GM12878 (cell line): ENCODE measurements around the gene PPP1R1C. TPM values are rescaled to one million over a fixed set of nuclear protein-coding genes. Genes with fewer than 3 reads are reported as not detected.

Source experiments
- ATAC-seq: fragments of 200-7000 bp; cut with Tn5 transposase; 3 replicates; pipeline ENCODE4 v1.9.1; 2020; ENCODE audit warnings: mild to moderate bottlenecking, moderate library complexity
- BruUV-seq: library from RNA; stranded (reverse); fragments of 400-500 nt; replicated peaks from 2 replicates; lab custom pipeline; 2021; lab: Mats Ljungman, UMichigan
- CTCF ChIA-PET: fragments of 300-600 bp; sonication (Branson Sonifier 250); formaldehyde crosslinking; extraction: SDS; loops from one replicate; lab custom pipeline; 2021; ENCODE audit warnings: inconsistent platforms; lab: Yijun Ruan, JAX
- POLR2A ChIA-PET: fragments of 350-600 bp; formaldehyde crosslinking; extraction: SDS; loops from one replicate; lab custom pipeline; 2021; ENCODE audit warnings: inconsistent platforms; lab: Charles Lee
- RAD21 ChIA-PET: fragments of 300-600 bp; sonication (Branson Sonifier 250); formaldehyde crosslinking; loops from one replicate; lab custom pipeline; 2023; ENCODE audit warnings: antibody characterized with exemption; ENCODE audit not compliant: unreplicated experiment; lab: Charles Lee
- SMC1A ChIA-PET: fragments of 300-600 bp; sonication (Branson Sonifier 250); formaldehyde crosslinking; loops from one replicate; lab custom pipeline; 2023; ENCODE audit not compliant: unreplicated experiment, uncharacterized antibody; lab: Charles Lee
- DNase-seq: peaks from one replicate; pipeline ENCODE4 v3.0.0-alpha.2; 2011; ENCODE audit warnings: low read depth, low spot score
- FAIRE-seq: peaks from 3 replicates; lab custom pipeline; 2011; peaks lifted over from hg19 to GRCh38; lab: Jason Lieb, UNC
- H2AFZ ChIP-seq: 2 replicates; pipeline ENCODE4 v1.6.0; 2011; ENCODE audit warnings: low read depth, low read length, control low read depth; ENCODE audit not compliant: control insufficient read depth
- H3K27ac ChIP-seq: 2 replicates; pipeline ENCODE4 v1.5.1; 2011; ENCODE audit warnings: control low read depth; ENCODE audit not compliant: control insufficient read depth, insufficient read depth
- H3K27me3 ChIP-seq, 2 experiments: replicated peaks in 1 of 2; 2 replicates each; pipeline versions ENCODE4 v1.6.0 to v1.6.1; 2011; ENCODE audit warnings: low read length in 1 of 2; ENCODE audit not compliant: control insufficient read depth in 2 of 2, insufficient read depth in 2 of 2
- H3K36me3 ChIP-seq, 2 experiments: 2 replicates each; pipeline ENCODE4 v1.5.1; 2011; ENCODE audit warnings: low read length in 1 of 2; ENCODE audit not compliant: control insufficient read depth in 2 of 2, insufficient read depth in 2 of 2
- H3K4me1 ChIP-seq: 2 replicates; pipeline ENCODE4 v1.6.1; 2011; ENCODE audit warnings: mild to moderate bottlenecking, low read length, moderate library complexity, mixed read lengths; ENCODE audit not compliant: control insufficient read depth, insufficient read depth
- H3K4me2 ChIP-seq: 2 replicates; pipeline ENCODE4 v1.6.0; 2011; ENCODE audit warnings: control low read depth; ENCODE audit not compliant: control insufficient read depth, insufficient read depth
- H3K4me3 ChIP-seq: fragments of 200-600 bp; sonication (generic); 2 replicates; pipeline ENCODE4 v1.5.1; 2016
- H3K79me2 ChIP-seq: 2 replicates; pipeline ENCODE4 v1.6.0; 2011; ENCODE audit warnings: low read length; ENCODE audit not compliant: control insufficient read depth, insufficient read depth
- H3K9ac ChIP-seq: 2 replicates; pipeline ENCODE4 v1.8.0; 2011; ENCODE audit warnings: low read length, control low read depth, mixed read lengths; ENCODE audit not compliant: control insufficient read depth, insufficient read depth
- H3K9me3 ChIP-seq: replicated peaks from 3 replicates; pipeline ENCODE4 v1.5.1; 2011; ENCODE audit warnings: mild to moderate bottlenecking, low read length; ENCODE audit not compliant: control insufficient read depth, insufficient read depth
- H4K20me1 ChIP-seq: 2 replicates; pipeline ENCODE4 v1.6.0; 2011; ENCODE audit not compliant: control insufficient read depth, insufficient read depth
- CBFB ChIP-seq: IDR thresholded peaks from 2 replicates; pipeline ENCODE4 v1.6.1; 2016; ENCODE audit warnings: antibody characterized with exemption, low read depth
- EGR1 ChIP-seq, 2 experiments: IDR thresholded peaks; 1 replicate in 1 of 2; 2 replicates in 1 of 2; pipeline ENCODE4 v1.6.1; 2011 to 2012; ENCODE audit warnings: low read depth in 2 of 2, low read length in 2 of 2, borderline replicate concordance in 1 of 2, mild to moderate bottlenecking in 1 of 2, moderate library complexity in 1 of 2
- IKZF1 ChIP-seq: fragments of 450-650 bp; conservative IDR thresholded peaks from 2 replicates; pipeline ENCODE4 v1.6.1; 2017; ENCODE audit warnings: antibody characterized with exemption, mild to moderate bottlenecking
- KAT2A ChIP-seq: conservative IDR thresholded peaks from 2 replicates; pipeline ENCODE4 v1.6.1; 2011; ENCODE audit warnings: low read depth, low read length; ENCODE audit not compliant: control insufficient read depth
- LARP7 ChIP-seq: fragments of 450-650 bp; IDR thresholded peaks from 2 replicates; pipeline ENCODE4 v1.6.1; 2017; ENCODE audit warnings: mild to moderate bottlenecking
- MTA2 ChIP-seq: fragments of 450-650 bp; IDR thresholded peaks from 2 replicates; pipeline ENCODE4 v1.6.1; 2016; ENCODE audit warnings: low read depth, mild to moderate bottlenecking, moderate library complexity
- RELA ChIP-seq: fragments of 450-650 bp; IDR thresholded peaks from 2 replicates; pipeline ENCODE4 v1.8.0; 2014; ENCODE audit warnings: borderline replicate concordance; ENCODE audit not compliant: partially characterized antibody
- SIX5 ChIP-seq: IDR thresholded peaks from 2 replicates; pipeline ENCODE4 v1.6.1; 2011; ENCODE audit warnings: mild to moderate bottlenecking, low read depth, low read length, moderate library complexity; ENCODE audit not compliant: severe bottlenecking
- SMAD1 ChIP-seq: fragments of 450-650 bp; IDR thresholded peaks from 2 replicates; pipeline ENCODE4 v1.6.1; 2018; ENCODE audit warnings: mild to moderate bottlenecking, low read depth; ENCODE audit not compliant: partially characterized antibody
- SRF ChIP-seq, 2 experiments: IDR thresholded peaks; 2 replicates each; pipeline ENCODE4 v1.6.1; 2011; ENCODE audit warnings: low read depth in 2 of 2, low read length in 2 of 2, mild to moderate bottlenecking in 1 of 2, moderate library complexity in 1 of 2
- TBL1XR1 ChIP-seq: IDR thresholded peaks from 2 replicates; pipeline ENCODE4 v1.6.1; 2012; ENCODE audit warnings: low read depth, low read length, improper control_type of control experiment
- YBX1 ChIP-seq: fragments of 450-650 bp; IDR thresholded peaks from 2 replicates; pipeline ENCODE4 v1.6.1; 2016; ENCODE audit warnings: antibody characterized with exemption
- WGBS: methylation state at CpG from one replicate; pipeline ENCODE4 v1.1.6; 2016; ENCODE audit warnings: low lambda C conversion rate; ENCODE audit not compliant: insufficient replicate concordance, insufficient coverage; ENCODE audit errors: missing lambda C conversion rate; 5-methylcytosine and 5-hydroxymethylcytosine counted together
- in situ Hi-C: fragments of 300-500 bp; cut with MboI; formaldehyde crosslinking; loops from 9 replicates; pipeline ENCODE4 v1.14.3; 2018; ENCODE audit warnings: mixed read lengths
- intact Hi-C: fragments of 100-400 bp; cut with micrococcal nuclease; formaldehyde crosslinking; loops from one replicate; pipeline ENCODE4 v1.14.2; 2022; ENCODE audit not compliant: unreplicated experiment
- polyA plus RNA-seq, 11 experiments: library from polyadenylated mRNA; depleted of rRNA in 4 of 11; unstranded in 6 of 11; stranded (reverse) in 5 of 11; fragments of >200 nt; fragmentation: Nextera tagmentation in 4 of 11; fragmentation: Illumina TruSeq in 1 of 11; extraction: Ambion mirVana in 4 of 11; extraction: Trizol in 1 of 11; gene quantifications; 1 replicate in 1 of 11; 2 replicates in 10 of 11; pipeline versions ENCODE4 v1.2.1 to v1.2.3, GENCODE V29; 2011 to 2016; ENCODE audit warnings: inconsistent platforms in 2 of 11, missing spikeins in 2 of 11, low read depth in 1 of 11
- total RNA-seq, 4 experiments: library from RNA; depleted of rRNA in 3 of 4; stranded (reverse); fragments of >200 nt in 3 of 4; fragmentation: Illumina TruSeq in 1 of 4; extraction: Trizol in 1 of 4; gene quantifications; 2 replicates each; pipeline versions ENCODE4 v1.2.1 to v1.2.3, GENCODE V29; 2013 to 2021
- TF ChIP-seq, protein P1 (sequence below): IDR thresholded peaks from 2 replicates; pipeline ENCODE4 v1.6.1; 2011; ENCODE audit warnings: mild to moderate bottlenecking, low read depth, low read length, moderate library complexity; ENCODE audit not compliant: insufficient replicate concordance
- TF ChIP-seq, protein P2 (sequence below): IDR thresholded peaks from 2 replicates; pipeline ENCODE4 v1.6.1; 2011; ENCODE audit warnings: low read depth, mild to moderate bottlenecking, low read length, moderate library complexity, borderline replicate concordance; ENCODE audit errors: extremely low read depth
- TF ChIP-seq, protein P3 (sequence below): fragments of 150-350 bp; IDR thresholded peaks from 2 replicates; pipeline ENCODE4 v1.6.1; 2014; ENCODE audit warnings: mild to moderate bottlenecking, low read depth, low read length
- TF ChIP-seq, protein P4 (sequence below): fragments of 450-650 bp; conservative IDR thresholded peaks from 2 replicates; pipeline ENCODE4 v1.6.1; 2017; ENCODE audit warnings: mild to moderate bottlenecking, moderate library complexity
- TF ChIP-seq, protein P5 (sequence below): fragments of 450-650 bp; IDR thresholded peaks from 2 replicates; pipeline ENCODE4 v1.6.1; 2017; ENCODE audit warnings: mild to moderate bottlenecking, low read depth, inconsistent platforms; ENCODE audit not compliant: poor library complexity, severe bottlenecking

The PPP1R1C gene
- total and polyA plus RNA-seq, 10 of the 15 experiments (the other 5 are each of a cell fraction or from before 2014, with no cell fraction given) = 0.11 TPM; not detected in 9

DNA sequence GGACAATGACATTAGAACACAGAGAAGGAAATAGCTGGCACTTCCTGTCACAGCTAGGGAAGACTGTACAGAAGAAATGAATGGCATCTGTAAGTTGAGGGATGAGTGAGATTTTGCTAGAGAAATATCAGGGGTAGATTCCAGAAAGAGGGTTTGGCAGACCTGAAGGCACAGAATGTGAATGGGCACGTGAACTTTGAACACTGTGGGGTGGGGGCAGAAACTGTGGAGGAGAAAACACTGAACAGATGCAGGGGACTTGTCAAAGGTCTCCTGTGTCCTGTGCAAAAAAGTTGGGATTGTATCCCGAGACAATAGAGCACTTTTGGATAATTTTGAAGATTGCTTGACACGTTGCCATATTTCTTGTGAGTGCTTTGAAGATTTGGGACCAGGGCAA is 88.0 kb downstream of the PPP1R1C start:
- H3K27me3 ChIP-seq = no peaks in the 10 kb centered on the region; a peak in 1 of 4 replicates
- H3K27ac ChIP-seq = no peak overlapping the region
- RAD21 ChIA-PET = no interaction called here
- intact Hi-C loops = loop anchor here (10.0 kb wide), 1 partner anchor 969 kb away; no protein-coding TSS in a partner anchor
- CTCF ChIA-PET = interaction anchor here (1.4 to 1.9 kb wide), 2 partner anchors 10 to 331 kb away, joined by 3 to 4 read pairs; no protein-coding TSS in a partner anchor
- 2% methylated on average over 3 of the region's 3 CpGs for WGBS
- in situ Hi-C loops = loop anchor here (5.0 kb wide), 1 partner anchor 111 kb away; no protein-coding TSS in a partner anchor
- no TSS peak for BruUV-seq
- ATAC-seq = no peak
- no peak overlapping the region for H3K4me2 ChIP-seq
- no peak overlapping the region for H3K4me3 ChIP-seq
- POLR2A ChIA-PET = no interaction called here
- FAIRE-seq = no peak
- TF ChIP-seq MTA2 = no peak
- TF ChIP-seq RELA = no peak
- TF ChIP-seq SMAD1 = no peak
- TF ChIP-seq, protein P1, sequence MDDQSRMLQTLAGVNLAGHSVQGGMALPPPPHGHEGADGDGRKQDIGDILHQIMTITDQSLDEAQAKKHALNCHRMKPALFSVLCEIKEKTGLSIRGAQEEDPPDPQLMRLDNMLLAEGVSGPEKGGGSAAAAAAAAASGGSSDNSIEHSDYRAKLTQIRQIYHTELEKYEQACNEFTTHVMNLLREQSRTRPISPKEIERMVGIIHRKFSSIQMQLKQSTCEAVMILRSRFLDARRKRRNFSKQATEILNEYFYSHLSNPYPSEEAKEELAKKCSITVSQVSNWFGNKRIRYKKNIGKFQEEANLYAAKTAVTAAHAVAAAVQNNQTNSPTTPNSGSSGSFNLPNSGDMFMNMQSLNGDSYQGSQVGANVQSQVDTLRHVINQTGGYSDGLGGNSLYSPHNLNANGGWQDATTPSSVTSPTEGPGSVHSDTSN = no peak
- no peak for TF ChIP-seq SIX5
- TF ChIP-seq KAT2A = no peak
- no peak for TF ChIP-seq EGR1 (IDR thresholded peaks at IDR 0.05; ENCODE audit: borderline replicate concordance in 1 of 2, low read depth in 2 of 2, low read length in 2 of 2)
- TF ChIP-seq, protein P2, sequence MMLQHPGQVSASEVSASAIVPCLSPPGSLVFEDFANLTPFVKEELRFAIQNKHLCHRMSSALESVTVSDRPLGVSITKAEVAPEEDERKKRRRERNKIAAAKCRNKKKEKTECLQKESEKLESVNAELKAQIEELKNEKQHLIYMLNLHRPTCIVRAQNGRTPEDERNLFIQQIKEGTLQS = no peak
- TF ChIP-seq, protein P3, sequence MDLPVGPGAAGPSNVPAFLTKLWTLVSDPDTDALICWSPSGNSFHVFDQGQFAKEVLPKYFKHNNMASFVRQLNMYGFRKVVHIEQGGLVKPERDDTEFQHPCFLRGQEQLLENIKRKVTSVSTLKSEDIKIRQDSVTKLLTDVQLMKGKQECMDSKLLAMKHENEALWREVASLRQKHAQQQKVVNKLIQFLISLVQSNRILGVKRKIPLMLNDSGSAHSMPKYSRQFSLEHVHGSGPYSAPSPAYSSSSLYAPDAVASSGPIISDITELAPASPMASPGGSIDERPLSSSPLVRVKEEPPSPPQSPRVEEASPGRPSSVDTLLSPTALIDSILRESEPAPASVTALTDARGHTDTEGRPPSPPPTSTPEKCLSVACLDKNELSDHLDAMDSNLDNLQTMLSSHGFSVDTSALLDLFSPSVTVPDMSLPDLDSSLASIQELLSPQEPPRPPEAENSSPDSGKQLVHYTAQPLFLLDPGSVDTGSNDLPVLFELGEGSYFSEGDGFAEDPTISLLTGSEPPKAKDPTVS = no peak
- TF ChIP-seq LARP7 = no peak
- TF ChIP-seq TBL1XR1 = no peak
- TF ChIP-seq IKZF1 = no peak
- TF ChIP-seq CBFB = no peak
- no peak for TF ChIP-seq SRF (IDR thresholded peaks at IDR 0.05; ENCODE audit: low read depth in 2 of 2, low read length in 2 of 2)
- TF ChIP-seq, protein P4, sequence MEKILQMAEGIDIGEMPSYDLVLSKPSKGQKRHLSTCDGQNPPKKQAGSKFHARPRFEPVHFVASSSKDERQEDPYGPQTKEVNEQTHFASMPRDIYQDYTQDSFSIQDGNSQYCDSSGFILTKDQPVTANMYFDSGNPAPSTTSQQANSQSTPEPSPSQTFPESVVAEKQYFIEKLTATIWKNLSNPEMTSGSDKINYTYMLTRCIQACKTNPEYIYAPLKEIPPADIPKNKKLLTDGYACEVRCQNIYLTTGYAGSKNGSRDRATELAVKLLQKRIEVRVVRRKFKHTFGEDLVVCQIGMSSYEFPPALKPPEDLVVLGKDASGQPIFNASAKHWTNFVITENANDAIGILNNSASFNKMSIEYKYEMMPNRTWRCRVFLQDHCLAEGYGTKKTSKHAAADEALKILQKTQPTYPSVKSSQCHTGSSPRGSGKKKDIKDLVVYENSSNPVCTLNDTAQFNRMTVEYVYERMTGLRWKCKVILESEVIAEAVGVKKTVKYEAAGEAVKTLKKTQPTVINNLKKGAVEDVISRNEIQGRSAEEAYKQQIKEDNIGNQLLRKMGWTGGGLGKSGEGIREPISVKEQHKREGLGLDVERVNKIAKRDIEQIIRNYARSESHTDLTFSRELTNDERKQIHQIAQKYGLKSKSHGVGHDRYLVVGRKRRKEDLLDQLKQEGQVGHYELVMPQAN = no peak
- TF ChIP-seq, protein P5, sequence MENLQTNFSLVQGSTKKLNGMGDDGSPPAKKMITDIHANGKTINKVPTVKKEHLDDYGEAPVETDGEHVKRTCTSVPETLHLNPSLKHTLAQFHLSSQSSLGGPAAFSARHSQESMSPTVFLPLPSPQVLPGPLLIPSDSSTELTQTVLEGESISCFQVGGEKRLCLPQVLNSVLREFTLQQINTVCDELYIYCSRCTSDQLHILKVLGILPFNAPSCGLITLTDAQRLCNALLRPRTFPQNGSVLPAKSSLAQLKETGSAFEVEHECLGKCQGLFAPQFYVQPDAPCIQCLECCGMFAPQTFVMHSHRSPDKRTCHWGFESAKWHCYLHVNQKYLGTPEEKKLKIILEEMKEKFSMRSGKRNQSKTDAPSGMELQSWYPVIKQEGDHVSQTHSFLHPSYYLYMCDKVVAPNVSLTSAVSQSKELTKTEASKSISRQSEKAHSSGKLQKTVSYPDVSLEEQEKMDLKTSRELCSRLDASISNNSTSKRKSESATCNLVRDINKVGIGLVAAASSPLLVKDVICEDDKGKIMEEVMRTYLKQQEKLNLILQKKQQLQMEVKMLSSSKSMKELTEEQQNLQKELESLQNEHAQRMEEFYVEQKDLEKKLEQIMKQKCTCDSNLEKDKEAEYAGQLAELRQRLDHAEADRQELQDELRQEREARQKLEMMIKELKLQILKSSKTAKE = no peak
- no peak for TF ChIP-seq YBX1
- no peaks in the 10 kb centered on the region for H4K20me1 ChIP-seq
- H3K9me3 ChIP-seq = no peaks in the 10 kb centered on the region
- H3K36me3 ChIP-seq = no peaks in the 10 kb centered on the region
- H2AFZ ChIP-seq = no peak overlapping the region
- H3K4me1 ChIP-seq = no peaks in the 10 kb centered on the region
- SMC1A ChIA-PET = no interaction called here
- H3K79me2 ChIP-seq = no peaks in the 10 kb centered on the region
- DNase-seq = no peak
- no peak overlapping the region for H3K9ac ChIP-seq
